Progenitor cell of endocrine pancreas (in vitro differentiated cells): ENCODE data around the gene DARS1. TPM values are rescaled to one million over a fixed set of nuclear protein-coding genes. Genes with fewer than 3 reads are reported as not detected.

Experiments
- DNase-seq: peaks from one replicate; pipeline ENCODE4 v3.0.0; 2021; ENCODE audit warnings: low spot score; ENCODE audit not compliant: unreplicated experiment
- H3K27ac Mint-ChIP-seq: 2 replicates; pipeline ENCODE4 v1.8.0; 2021; ENCODE audit warnings: mild to moderate bottlenecking, moderate library complexity, mixed read lengths
- H3K27me3 Mint-ChIP-seq: 2 replicates; pipeline ENCODE4 v1.8.0; 2021; ENCODE audit warnings: mixed read lengths
- H3K36me3 Mint-ChIP-seq: 2 replicates; pipeline ENCODE4 v1.8.0; 2022; ENCODE audit warnings: mixed read lengths; ENCODE audit not compliant: insufficient read depth
- H3K4me1 Mint-ChIP-seq: 2 replicates; pipeline ENCODE4 v1.8.0; 2021; ENCODE audit warnings: low read depth, mixed read lengths
- H3K4me3 Mint-ChIP-seq: 2 replicates; pipeline ENCODE4 v1.8.0; 2021; ENCODE audit warnings: low read depth, mild to moderate bottlenecking, moderate library complexity, mixed read lengths
- H3K9me3 Mint-ChIP-seq: 2 replicates; pipeline ENCODE4 v1.8.0; 2021; ENCODE audit warnings: low read depth, mixed read lengths
- CTCF ChIP-seq: fragments of 200-600 bp; sonication (generic); IDR thresholded peaks from one replicate; pipeline ENCODE4 v1.5.0; 2021; ENCODE audit warnings: antibody characterized with exemption, mild to moderate bottlenecking; ENCODE audit not compliant: unreplicated experiment
- total RNA-seq: library from RNA; stranded (reverse); gene quantifications from 2 replicates; pipeline ENCODE4 v1.2.1, GENCODE V29; 2021

The DARS1 gene
- total RNA-seq, 1 donor from 2014 or later: 69.7 TPM

DNA sequence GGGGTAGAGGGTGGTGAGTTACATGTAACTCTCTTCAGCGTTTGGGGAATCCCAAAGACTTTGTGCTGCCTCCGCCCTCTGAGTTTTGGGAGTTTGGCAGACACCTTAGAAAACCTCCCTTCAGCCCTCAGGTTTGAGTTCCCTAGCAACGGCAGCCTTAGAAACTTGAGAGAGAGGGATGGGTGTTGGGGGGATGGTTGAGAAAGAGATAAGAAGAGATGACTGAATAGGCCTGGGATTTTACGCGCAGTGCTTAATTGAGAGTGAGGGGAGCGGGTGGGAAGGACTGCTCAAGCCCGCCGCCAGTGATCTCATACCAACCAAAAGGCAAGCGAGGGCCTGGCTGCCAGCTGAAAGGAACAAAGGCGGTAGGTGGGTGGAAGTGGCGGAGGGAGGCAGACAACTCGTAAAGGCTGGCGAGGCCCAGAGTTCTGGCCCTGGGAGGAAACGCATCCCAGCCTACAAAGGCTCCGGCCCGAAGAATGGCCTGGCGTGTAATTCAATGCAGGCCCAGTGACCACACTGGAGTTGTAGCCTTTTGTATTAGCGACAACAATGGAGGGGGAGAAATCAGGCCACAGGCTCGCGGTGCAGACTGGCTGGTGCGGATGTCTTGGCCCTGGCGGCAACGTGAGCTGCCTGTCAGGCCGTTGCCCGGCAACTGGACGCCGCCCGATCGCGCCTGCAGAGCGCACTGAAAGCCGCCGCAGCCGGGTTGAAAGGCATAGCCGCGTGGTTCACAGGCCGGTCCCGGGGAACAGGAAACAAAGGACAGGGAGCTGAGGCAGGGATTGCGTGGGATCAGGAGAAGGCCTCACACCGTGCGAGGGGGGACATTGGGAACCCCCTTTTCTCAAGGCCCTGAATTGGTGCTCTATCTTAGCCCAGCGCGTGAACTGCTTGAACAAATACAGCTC lies 39.9 kb upstream of the DARS1 start:
- DNase-seq: peak; percentile 71
- Mint-ChIP-seq H3K36me3 (no peaks in the 10 kb centered on the region), H3K9me3 (no peaks in the 10 kb centered on the region), H3K27ac (peak overlapping the region; percentile 94), H3K4me1 (peaks cover 13% of the 10 kb centered on the region), H3K27me3 (no peaks in the 10 kb centered on the region), H3K4me3 (peak overlapping the region; percentile 48)
- TF ChIP-seq CTCF: no peak

GRCh38 chr2:136024616-136025015 lies 39.2 kb upstream of the DARS1 start:
- Mint-ChIP-seq H3K4me1 (peaks cover 13% of the 10 kb centered on the region), H3K4me3 (no peak overlapping the region), H3K27me3 (no peaks in the 10 kb centered on the region), H3K9me3 (no peaks in the 10 kb centered on the region), H3K36me3 (no peaks in the 10 kb centered on the region), H3K27ac (peak overlapping the region; percentile 94)
- DNase-seq: no peak
- no peak for TF ChIP-seq CTCF

GRCh38 chr2:136024185-136024584 lies 38.8 kb upstream of the DARS1 start:
- H3K9me3 Mint-ChIP-seq: no peaks in the 10 kb centered on the region
- DNase-seq: no peak
- H3K27me3 Mint-ChIP-seq: no peaks in the 10 kb centered on the region
- H3K27ac Mint-ChIP-seq: no peak overlapping the region
- H3K4me1 Mint-ChIP-seq: peaks cover 13% of the 10 kb centered on the region
- peak; percentile 8 for TF ChIP-seq CTCF
- no peaks in the 10 kb centered on the region for H3K36me3 Mint-ChIP-seq
- H3K4me3 Mint-ChIP-seq: no peak overlapping the region

- Mint-ChIP-seq H3K4me3 (no peak overlapping the region), H3K27ac (no peak overlapping the region), H3K36me3 (no peaks in the 10 kb centered on the region), H3K27me3 (no peaks in the 10 kb centered on the region), H3K4me1 (peaks cover 13% of the 10 kb centered on the region), H3K9me3 (no peaks in the 10 kb centered on the region)
- TF ChIP-seq CTCF: no peak
- DNase-seq: no peak
Observed at GRCh38 chr2:136023416-136023815, 38.0 kb upstream of the DARS1 start.

- no peaks in the 10 kb centered on the region for H3K36me3 Mint-ChIP-seq
- H3K27ac Mint-ChIP-seq: no peak overlapping the region
- H3K4me1 Mint-ChIP-seq: peaks cover 13% of the 10 kb centered on the region
- H3K4me3 Mint-ChIP-seq: no peak overlapping the region
- H3K9me3 Mint-ChIP-seq: no peaks in the 10 kb centered on the region
- TF ChIP-seq CTCF: no peak
- no peaks in the 10 kb centered on the region for H3K27me3 Mint-ChIP-seq
- no peak for DNase-seq
Observed at GRCh38 chr2:136022396-136023146, 37.1 kb upstream of the DARS1 start.
